Limb (tissue), 2 donors: ENCODE data around the gene MKNK1.
A peak's percentile ranks its signal among the peaks of the same experiment; 100 is the strongest.

Source experiments
- DNase-seq, 2 donors: peaks; one replicate each; pipeline ENCODE4 v3.0.0-alpha.2; 2016; ENCODE audit errors: extremely low spot score in 2 of 2

Gene MKNK1

GRCh38 chr1:46522969-46523320, 81.1 kb downstream of the MKNK1 start:
- DNase-seq, result no peak

- DNase-seq, result no peak
Measured at GRCh38 chr1:46522184-46522968, 81.7 kb downstream of the MKNK1 start.

- DNase-seq, result no peak
Measured at GRCh38 chr1:46521414-46521813, 82.7 kb downstream of the MKNK1 start.

- peak in 1 of 2 donors; percentile 38 for DNase-seq
Measured at GRCh38 chr1:46520063-46520911, 83.8 kb downstream of the MKNK1 start.

- no peak for DNase-seq
Measured at GRCh38 chr1:46519209-46519608, 84.9 kb downstream of the MKNK1 start.

- no peak for DNase-seq
Measured at GRCh38 chr1:46517932-46518498, 86.1 kb downstream of the MKNK1 start.

GRCh38 chr1:46517010-46517600, 87.0 kb downstream of the MKNK1 start:
- DNase-seq, result no peak

GRCh38 chr1:46516200-46516950, 87.7 kb downstream of the MKNK1 start:
- no peak for DNase-seq

- DNase-seq, result no peak
Measured at GRCh38 chr1:46515576-46515975, 88.5 kb downstream of the MKNK1 start.

GRCh38 chr1:46513536-46513935, 90.5 kb downstream of the MKNK1 start:
- no peak for DNase-seq

GRCh38 chr1:46512792-46513190, 91.3 kb downstream of the MKNK1 start:
- DNase-seq, result no peak

- no peak for DNase-seq
Measured at GRCh38 chr1:46512135-46512791, 91.8 kb downstream of the MKNK1 start.

- no peak for DNase-seq
Measured at GRCh38 chr1:46510998-46511365, 93.1 kb downstream of the MKNK1 start.

- no peak for DNase-seq
Measured at GRCh38 chr1:46510341-46510997, 93.6 kb downstream of the MKNK1 start.

GRCh38 chr1:46508757-46509156, 95.3 kb downstream of the MKNK1 start:
- DNase-seq, result no peak
